Glutamatergic neuron (in vitro differentiated cells): Measurements from ENCODE around the gene DLD. TPM values are rescaled to one million over a fixed set of nuclear protein-coding genes. Genes with fewer than 3 reads are reported as not detected.
A peak's percentile ranks its signal among the peaks of the same experiment; 100 is the strongest.
"Not testable (repeated sequence)": the region's sequence is repeated elsewhere in the genome, so short reads cannot be mapped to it uniquely, and the experiment has no call there.

Experiments
- DNase-seq: peaks from one replicate; pipeline ENCODE4 v3.0.0; 2022
- H3K27ac Mint-ChIP-seq: one replicate; pipeline ENCODE4 v1.8.0; 2020; ENCODE audit warnings: mild to moderate bottlenecking, mixed read lengths, inconsistent platforms; ENCODE audit not compliant: unreplicated experiment
- H3K27me3 Mint-ChIP-seq: one replicate; pipeline ENCODE4 v1.8.0; 2020; ENCODE audit warnings: mild to moderate bottlenecking, moderate library complexity, mixed read lengths, inconsistent platforms; ENCODE audit not compliant: unreplicated experiment
- H3K36me3 Mint-ChIP-seq: one replicate; pipeline ENCODE4 v1.8.0; 2020; ENCODE audit warnings: mild to moderate bottlenecking, mixed read lengths, inconsistent platforms; ENCODE audit not compliant: unreplicated experiment
- H3K4me1 Mint-ChIP-seq: one replicate; pipeline ENCODE4 v1.8.0; 2020; ENCODE audit warnings: mild to moderate bottlenecking, low read depth, mixed read lengths, inconsistent platforms; ENCODE audit not compliant: unreplicated experiment
- H3K4me3 Mint-ChIP-seq: one replicate; pipeline ENCODE4 v1.8.0; 2020; ENCODE audit warnings: mild to moderate bottlenecking, mixed read lengths, inconsistent platforms; ENCODE audit not compliant: unreplicated experiment
- H3K9me3 Mint-ChIP-seq: one replicate; pipeline ENCODE4 v1.8.0; 2020; ENCODE audit warnings: mild to moderate bottlenecking, moderate library complexity, mixed read lengths, inconsistent platforms; ENCODE audit not compliant: unreplicated experiment
- total RNA-seq: library from RNA; stranded (reverse); fragmentation: NEBNext Ultra II Directional; extraction: Animal tissue kit (Norgen Biotek cat#: 25700); gene quantifications from one replicate; pipeline ENCODE4 v1.2.1, GENCODE V29; 2021; ENCODE audit not compliant: unreplicated experiment
- TF ChIP-seq, protein P1 (sequence below): fragments of 200-600 bp; sonication (generic); IDR thresholded peaks from one replicate; pipeline ENCODE4 v1.5.0; 2021; ENCODE audit not compliant: partially characterized antibody, unreplicated experiment

The DLD gene
- total RNA-seq, 1 donor from 2014 or later = 75.9 TPM

DNA sequence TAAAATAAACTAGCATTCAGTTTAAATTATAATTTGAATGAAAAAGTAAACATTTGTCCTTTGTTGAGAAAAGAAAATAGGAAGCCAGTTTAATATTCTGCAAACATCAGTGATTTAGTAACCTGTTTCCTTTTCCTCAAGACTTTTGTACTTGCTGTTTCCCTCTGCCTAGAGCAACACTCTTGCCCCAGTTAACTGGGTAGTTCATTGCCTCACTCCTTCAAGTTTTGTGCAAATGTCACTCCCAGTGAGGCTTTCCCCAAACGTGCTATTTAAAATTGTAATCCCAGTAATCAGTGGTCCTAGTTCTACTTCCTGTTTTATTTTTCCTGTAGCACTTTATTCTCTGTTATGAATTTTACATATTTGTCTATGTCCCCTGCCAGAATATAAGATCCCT is 23.8 kb downstream of the DLD start:
- peaks cover 5% of the 10 kb centered on the region for H3K36me3 Mint-ChIP-seq
- H3K27ac Mint-ChIP-seq = peak overlapping the region; percentile 65
- DNase-seq = no peak
- TF ChIP-seq, protein P1, sequence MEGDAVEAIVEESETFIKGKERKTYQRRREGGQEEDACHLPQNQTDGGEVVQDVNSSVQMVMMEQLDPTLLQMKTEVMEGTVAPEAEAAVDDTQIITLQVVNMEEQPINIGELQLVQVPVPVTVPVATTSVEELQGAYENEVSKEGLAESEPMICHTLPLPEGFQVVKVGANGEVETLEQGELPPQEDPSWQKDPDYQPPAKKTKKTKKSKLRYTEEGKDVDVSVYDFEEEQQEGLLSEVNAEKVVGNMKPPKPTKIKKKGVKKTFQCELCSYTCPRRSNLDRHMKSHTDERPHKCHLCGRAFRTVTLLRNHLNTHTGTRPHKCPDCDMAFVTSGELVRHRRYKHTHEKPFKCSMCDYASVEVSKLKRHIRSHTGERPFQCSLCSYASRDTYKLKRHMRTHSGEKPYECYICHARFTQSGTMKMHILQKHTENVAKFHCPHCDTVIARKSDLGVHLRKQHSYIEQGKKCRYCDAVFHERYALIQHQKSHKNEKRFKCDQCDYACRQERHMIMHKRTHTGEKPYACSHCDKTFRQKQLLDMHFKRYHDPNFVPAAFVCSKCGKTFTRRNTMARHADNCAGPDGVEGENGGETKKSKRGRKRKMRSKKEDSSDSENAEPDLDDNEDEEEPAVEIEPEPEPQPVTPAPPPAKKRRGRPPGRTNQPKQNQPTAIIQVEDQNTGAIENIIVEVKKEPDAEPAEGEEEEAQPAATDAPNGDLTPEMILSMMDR = no peak
- H3K9me3 Mint-ChIP-seq = no peaks in the 10 kb centered on the region
- H3K27me3 Mint-ChIP-seq = no peaks in the 10 kb centered on the region
- peaks cover 14% of the 10 kb centered on the region for H3K4me1 Mint-ChIP-seq
- H3K4me3 Mint-ChIP-seq = no peak overlapping the region

DNA sequence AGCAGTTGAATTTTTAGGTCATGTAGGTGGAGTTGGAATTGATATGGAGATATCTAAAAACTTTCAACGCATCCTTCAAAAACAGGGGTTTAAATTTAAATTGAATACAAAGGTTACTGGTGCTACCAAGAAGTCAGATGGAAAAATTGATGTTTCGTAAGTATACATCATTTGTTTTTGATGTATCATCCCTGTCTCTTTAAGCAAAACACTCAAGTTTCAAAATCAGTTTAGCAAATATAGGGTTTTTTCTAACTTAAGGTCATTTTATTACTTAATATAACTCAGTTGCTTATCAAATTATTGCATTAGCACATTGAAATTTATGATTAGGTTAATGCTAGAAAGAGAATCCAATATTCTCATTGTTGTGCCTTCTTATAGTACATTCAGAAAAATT is 24.6 kb downstream of the DLD start:
- no peaks in the 10 kb centered on the region for H3K9me3 Mint-ChIP-seq
- H3K27me3 Mint-ChIP-seq = no peaks in the 10 kb centered on the region
- no peak for DNase-seq
- no peak overlapping the region for H3K4me3 Mint-ChIP-seq
- H3K4me1 Mint-ChIP-seq = peaks cover 14% of the 10 kb centered on the region
- TF ChIP-seq, protein P1 = no peak
- peaks cover 5% of the 10 kb centered on the region for H3K36me3 Mint-ChIP-seq
- no peak overlapping the region for H3K27ac Mint-ChIP-seq

DNA sequence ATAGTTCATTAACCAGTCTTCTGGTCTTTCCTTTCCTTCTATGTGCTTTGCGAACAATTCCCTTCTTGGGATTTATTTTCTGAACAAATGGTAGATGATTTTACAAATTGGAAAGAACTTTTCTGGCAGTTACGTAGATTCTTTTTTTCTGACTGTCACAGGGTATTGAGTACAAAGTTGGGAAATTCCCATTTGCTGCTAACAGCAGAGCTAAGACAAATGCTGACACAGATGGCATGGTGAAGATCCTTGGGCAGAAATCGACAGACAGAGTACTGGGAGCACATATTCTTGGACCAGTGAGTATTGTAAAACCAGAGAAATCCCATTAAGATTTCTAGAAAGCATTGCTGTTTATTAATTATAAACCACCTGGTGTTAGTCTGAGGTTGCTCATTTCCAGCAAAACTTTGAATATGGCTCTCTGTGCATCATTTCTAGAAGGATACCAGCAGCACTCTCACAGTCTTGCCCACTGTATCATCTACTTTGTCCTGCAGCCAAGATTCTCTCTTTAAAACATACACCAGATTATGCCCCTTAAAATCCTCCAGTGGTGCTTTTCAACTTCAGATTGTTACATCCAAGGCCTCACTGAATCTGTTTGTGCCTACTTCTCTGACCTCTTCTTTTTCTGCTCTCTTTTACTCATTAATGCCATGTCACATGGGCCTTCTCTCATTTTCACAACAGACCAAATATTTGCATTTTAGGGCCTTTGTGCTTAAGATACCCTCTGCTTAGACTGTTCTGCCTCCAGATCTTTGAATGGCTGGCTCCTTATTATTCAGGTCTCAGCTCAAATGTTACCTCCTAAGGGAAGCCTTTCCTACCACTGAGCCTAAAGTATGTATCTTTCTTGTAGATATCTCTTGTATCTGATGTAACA is 27.0 kb downstream of the DLD start:
- H3K4me3 Mint-ChIP-seq = no peak overlapping the region
- TF ChIP-seq, protein P1 = no peak
- peaks cover 3% of the 10 kb centered on the region for H3K9me3 Mint-ChIP-seq
- peak overlapping the region; percentile 39 for H3K27ac Mint-ChIP-seq
- no peaks in the 10 kb centered on the region for H3K36me3 Mint-ChIP-seq
- H3K27me3 Mint-ChIP-seq = peaks cover 2% of the 10 kb centered on the region
- DNase-seq = no peak
- H3K4me1 Mint-ChIP-seq = peaks cover 14% of the 10 kb centered on the region

DNA sequence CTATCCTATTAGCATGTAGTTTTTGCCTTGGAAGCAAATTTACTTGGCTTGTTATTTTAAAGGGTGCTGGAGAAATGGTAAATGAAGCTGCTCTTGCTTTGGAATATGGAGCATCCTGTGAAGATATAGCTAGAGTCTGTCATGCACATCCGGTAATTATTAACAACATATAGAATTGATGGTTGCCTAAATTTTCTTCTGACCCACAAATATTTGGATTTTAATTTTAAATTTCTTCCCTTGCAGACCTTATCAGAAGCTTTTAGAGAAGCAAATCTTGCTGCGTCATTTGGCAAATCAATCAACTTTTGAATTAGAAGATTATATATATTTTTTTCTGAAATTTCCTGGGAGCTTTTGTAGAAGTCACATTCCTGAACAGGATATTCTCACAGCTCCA is 28.0 kb downstream of the DLD start:
- H3K36me3 Mint-ChIP-seq = no peaks in the 10 kb centered on the region
- TF ChIP-seq, protein P1 = no peak
- H3K27ac Mint-ChIP-seq = no peak overlapping the region
- H3K4me3 Mint-ChIP-seq = no peak overlapping the region
- peaks cover 2% of the 10 kb centered on the region for H3K27me3 Mint-ChIP-seq
- peaks cover 8% of the 10 kb centered on the region for H3K4me1 Mint-ChIP-seq
- peaks cover 3% of the 10 kb centered on the region for H3K9me3 Mint-ChIP-seq
- no peak for DNase-seq

DNA sequence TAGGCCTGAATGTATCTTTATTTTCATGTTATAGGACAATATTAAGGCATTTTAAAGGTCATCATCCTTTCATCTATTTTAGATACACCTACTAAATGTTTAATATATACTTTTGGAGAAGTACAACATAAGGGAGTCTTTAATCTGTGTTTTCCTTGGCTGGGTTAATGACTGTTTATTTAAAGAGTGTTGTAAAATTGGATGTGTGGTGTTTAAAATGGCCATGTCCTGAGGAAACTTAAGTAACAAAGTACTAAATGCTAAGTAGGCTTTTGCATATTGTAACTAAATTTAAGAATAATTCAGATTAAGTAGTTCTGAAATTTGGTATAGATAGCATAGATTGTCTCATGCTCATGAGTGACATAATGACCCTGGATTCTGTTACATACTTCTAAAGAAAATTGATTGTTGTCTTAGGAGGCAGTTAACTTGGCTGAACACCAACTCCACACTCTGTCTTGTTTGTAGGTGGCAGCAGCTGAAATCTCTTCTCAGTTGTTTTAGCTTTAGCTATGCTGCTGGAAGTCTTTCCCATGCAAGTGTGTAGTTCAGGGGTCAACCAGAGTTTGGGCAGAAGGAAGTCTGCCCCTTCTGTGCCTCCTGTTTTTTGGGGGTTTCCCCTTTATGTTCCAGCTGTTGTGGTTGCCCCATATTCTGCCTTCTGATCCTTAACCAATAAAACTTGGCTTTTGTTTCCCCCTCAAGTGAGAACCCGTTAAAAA is 29.2 kb downstream of the DLD start:
- Mint-ChIP-seq H3K9me3 (peaks cover 3% of the 10 kb centered on the region), H3K4me1 (peaks cover 7% of the 10 kb centered on the region), H3K27me3 (peaks cover 2% of the 10 kb centered on the region), H3K4me3 (no peak overlapping the region), H3K27ac (no peak overlapping the region), H3K36me3 (no peaks in the 10 kb centered on the region)
- no peak for DNase-seq
- TF ChIP-seq, protein P1 = no peak

DNA sequence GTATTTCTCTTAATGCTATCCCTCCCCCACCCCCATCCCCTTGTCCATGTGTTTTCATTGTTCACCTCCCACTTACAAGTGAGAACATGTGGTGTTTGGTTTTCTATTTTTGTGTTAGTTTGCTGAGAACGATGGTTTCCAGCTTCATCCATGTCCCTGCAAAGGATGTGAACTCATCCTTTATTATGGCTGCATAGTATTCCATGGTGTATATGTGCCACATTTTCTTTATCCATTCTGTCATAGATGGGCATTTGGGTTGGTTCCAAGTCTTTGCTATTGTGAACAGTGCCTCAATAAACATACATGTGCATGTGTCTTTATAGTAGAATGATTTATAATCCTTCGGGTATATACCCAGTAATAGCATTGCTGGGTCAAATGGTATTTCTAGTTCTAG is 30.8 kb downstream of the DLD start:
- H3K27me3 Mint-ChIP-seq, H3K36me3 Mint-ChIP-seq, H3K27ac Mint-ChIP-seq, H3K4me3 Mint-ChIP-seq, DNase-seq, H3K9me3 Mint-ChIP-seq, H3K4me1 Mint-ChIP-seq: not testable (repeated sequence)
